Activated CD4-positive, alpha-beta T cell treated with anti-CD3 and anti-CD28 coated beads for 1 hour (primary cell): ENCODE measurements around the gene FANCE.

ENCODE experiments used
- DNase-seq: peaks from one replicate; pipeline ENCODE4 v3.0.0-alpha.2; 2020

The FANCE gene

DNA sequence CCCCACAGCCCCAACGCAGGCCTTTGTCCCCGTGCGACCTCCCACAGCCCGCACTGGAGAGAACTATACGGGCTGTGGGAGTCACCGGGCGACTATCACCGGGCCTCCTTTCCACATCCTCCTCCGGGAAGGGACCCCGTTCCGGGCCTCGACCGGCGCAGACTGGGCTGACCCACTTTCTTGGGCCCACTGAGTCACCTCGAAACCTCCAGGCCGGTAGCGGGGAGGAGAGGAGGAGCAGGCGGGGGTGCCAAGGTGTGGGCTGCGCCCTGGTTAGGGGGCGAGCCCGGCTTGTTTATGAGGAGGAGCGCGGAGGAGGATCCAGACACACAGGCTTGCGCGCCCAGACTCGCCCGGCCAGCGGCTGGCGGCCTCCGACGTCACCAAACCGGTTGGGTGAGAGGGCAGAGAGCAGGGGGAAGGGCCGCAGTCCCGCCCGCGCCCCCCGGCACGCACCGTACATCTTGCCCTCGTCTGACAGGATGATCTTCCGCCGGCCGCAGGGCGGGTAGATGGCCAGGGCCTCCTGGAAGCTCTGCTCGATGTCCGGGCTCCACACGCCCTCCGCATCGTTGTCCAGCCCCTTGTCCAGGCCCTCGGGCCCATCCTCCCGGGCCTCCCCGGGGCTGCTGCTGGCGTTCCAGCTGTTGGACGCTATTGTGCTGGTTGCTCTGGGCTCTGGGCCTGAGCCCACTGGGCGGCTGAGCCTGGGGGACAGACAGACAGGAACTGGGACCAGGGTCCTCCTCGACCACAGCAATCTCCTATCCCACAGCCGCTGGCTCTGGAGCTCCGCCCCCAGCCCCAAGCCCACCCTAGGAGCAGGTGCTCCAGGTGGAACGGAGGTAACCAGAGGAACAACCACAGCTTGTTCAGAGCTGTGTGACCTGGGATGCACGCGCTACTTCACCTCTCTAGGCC is 34.1 kb downstream of the FANCE start:
- no peak for DNase-seq

DNA sequence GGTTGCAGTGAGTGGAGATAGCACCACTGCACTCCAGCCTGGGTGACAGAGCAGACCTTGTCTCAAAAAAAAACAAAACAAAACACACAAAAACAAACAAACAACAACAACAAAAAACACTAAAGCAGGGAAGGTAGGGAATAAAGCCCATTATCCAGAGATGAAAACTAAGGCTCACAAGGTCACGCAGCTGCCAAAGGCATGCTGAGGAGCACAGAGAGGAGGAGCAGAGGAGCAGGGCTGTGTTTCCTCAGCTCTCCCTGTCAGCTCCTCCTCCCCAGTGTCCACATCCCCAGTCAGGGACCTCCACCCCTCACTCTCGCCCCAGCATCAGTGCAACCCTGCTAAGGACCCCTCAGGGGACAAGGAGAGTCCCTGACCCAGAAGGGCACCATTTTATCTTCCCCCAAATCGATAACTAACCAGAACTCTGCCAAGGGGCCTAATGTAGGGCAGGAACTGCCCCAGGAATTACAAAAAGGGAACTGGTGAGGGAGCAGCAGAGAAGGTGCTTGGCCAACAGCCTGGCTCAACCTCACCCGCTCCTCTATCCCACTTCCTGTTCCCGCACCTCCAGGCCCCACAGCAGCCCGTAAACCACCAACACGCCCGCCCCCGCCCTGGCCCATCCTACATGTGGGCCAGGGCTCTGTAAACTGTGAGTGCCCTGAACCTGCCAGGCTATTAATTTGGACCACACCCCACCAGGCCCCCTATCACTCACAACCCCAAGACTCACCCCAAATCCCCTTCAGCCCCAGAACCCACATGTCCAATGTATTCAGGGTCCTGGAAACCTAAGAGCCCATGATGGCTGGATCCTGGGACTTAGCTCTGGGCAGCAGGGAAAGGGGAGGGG is 35.7 kb downstream of the FANCE start:
- no peak for DNase-seq

DNA sequence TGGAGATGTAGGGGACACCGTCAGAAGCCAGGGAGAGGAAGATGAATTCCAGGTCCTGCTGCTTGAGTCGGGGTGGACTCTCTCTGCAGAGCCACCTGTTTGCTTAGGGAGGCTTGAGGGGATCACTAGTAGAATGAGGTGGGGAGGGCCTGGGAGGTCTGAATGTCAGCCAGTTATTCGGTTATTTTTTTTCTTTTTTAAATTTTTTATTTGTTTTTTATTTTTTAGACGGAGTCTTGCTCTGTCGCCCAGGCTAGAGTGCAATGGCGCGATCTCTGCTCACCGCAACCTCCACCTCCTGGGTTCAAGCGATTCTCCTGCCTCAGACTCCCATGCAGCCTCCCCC is 36.4 kb downstream of the FANCE start:
- no peak for DNase-seq

DNA sequence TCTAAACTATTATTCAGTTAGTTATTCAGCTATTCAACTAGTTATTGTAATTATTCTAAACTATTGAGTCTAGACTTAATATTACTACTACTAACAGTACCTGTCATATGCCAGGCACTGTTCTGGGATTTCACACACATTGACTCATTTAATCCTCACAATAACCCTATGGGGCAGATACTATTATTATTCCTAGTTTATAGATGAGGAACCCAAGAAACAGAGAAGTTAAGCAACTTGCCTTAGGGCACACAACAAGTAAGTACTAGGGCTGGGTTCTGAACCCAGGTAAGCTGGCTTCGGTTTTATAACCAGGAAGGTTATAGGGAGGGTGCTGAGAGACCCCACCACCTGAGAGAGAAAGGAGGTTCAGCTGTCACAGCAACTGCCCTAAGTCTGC is 36.9 kb downstream of the FANCE start:
- no peak for DNase-seq

DNA sequence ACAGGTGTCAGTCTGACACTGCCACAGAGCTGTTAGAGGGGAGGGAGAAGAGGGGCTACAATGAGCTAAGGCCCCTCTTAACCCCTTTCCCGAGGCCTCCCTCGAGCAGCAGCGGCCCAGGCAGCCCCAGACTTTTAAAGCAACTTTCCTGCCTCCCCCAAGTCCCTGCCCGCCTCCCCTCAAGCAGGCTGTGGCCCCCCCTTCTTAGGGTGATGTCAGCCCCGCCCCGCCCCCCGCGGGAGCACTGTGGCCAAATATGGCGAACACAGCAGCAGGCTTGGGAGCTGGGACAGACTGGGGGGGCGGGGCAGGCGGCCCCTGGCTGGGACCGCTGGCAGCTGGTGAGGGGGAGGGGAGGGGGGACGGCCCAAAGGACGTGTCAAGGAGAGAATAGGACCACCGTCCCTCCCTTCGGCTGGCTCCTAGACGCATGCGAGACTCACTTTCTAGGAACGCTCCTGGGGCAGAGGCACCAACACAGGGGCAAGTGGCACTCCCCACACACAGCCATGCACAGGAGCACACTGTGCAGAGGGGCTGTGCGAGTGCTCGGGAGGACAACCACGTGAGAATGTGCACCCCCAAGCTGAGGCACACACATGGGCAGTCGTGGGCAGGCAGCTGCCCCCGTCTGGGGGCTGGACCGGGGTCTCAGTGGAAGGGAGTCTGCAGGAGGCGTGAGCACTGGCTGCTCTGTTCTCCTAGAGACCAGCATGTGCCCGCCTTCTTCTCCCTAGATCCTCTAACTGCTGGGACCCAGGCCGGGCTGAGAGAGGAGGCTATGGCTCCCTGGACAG is 38.1 kb downstream of the FANCE start:
- no peak for DNase-seq

DNA sequence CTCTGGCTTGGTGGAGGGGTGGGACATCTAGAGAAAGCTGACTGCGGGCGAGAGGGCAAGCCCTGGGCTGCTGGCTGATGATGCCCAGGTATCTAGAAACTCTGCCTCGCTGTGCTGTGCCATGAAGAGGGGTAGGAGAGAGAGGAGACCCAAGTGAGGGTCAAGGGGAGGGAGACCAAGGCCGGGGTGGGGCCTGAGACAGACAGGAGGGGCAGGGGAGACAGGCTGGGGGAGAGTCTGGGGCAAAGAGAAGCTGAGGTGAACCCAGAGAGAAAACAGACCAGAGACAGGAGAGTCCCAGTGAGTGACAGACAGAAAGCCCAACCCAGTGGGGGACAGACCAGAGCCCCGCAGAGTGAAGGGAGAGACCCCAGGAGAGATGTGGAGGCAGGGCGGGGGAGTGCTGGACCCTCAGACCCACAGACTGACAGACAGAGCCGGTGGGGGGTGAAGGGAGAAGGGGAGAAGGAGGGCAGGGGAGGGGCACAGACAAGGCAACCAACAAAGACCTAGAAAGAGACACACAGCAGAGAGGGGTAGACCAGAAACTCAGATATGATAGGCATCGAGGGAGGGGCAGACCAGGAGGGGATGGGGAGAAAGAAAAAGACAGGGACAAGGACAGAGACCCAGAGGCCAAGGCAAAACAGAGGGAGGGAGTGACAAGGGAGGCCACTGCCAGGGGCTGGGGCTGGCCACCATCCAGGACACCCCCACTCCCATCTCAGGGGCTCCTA is 38.9 kb downstream of the FANCE start:
- no peak for DNase-seq

DNA sequence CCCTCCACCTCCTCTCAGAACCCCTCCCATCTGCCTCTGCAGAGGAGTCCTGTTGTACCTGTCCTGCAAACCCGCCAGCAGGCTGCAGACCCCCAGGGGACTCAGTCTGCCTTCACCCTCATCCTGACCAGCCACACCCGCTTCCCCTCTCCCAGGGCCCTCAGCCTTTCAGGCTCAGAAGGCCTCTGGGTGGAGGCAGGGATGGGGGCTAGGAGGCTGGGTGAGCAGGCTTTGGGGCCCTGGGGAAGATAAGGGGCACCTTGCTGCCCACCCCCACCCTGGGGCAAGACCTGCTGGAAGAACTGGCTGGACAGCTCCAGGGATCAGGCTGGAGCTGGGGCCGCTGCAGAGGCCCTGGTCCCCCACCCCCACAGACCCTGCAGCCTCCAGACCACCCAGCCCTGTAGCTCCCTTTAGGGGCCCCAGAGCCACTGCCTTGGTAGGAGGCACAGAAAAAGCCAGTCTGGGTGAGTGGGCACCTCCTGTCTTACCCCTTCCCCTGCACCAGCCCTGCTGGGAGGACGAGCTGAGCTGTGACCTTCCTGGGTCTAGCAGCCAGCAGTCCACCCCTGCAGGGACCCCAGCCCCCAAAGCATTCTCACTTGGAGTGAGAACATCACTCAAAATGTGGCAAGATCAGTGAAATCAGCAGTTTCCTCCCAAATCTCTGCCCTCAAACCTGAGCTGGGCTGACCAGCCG is 39.6 kb downstream of the FANCE start:
- DNase-seq, result no peak

DNA sequence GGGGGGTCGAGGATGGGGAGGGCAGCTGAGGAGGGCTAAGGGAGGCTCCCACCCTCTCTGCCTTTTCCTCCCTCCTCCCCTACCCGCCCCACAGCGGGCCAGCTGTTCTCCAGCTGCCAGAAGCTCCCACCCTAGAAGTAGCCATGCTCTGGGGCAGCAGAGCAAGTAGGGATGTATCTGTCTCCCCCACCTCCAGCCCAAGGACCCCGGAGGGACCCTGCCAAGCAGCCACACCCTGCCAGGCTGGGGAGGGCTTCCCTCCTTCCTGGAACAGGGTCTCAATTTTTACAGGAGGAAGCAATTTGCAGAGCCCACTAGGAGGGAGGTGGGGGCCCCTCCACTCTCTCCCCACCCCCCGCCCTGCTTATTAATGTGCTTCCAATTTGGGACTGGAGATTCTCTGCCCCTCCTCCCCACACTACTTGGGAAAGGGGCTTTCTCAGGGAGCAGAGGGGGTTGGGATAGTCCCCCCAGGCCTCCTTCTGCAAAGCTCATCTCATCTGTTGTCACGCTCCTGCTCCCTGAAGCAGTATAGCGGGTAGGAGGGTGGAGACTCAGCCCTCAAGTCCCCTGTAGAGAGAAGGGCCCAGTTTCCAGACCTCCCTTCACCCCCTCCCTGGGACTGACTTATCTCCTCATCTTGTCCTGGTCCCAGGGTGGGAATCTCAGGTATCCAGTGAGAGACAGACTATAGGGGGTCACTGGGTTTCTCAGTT is 40.3 kb downstream of the FANCE start:
- no peak for DNase-seq

DNA sequence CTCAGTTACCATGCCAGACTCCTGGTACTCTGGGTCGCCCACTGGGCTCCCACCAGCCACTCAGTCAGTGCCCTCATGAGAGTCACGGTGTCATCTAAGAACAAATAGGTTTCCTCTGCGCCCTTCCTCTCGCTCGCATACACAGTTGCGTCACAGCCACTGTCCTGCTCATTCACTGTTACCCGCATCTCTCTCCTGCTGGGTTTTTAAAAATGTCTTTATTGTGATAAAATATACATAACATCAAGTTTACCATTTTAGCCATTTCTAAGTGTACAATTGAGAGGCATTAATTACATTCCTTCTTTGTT is 40.8 kb downstream of the FANCE start:
- DNase-seq, result no peak

DNA sequence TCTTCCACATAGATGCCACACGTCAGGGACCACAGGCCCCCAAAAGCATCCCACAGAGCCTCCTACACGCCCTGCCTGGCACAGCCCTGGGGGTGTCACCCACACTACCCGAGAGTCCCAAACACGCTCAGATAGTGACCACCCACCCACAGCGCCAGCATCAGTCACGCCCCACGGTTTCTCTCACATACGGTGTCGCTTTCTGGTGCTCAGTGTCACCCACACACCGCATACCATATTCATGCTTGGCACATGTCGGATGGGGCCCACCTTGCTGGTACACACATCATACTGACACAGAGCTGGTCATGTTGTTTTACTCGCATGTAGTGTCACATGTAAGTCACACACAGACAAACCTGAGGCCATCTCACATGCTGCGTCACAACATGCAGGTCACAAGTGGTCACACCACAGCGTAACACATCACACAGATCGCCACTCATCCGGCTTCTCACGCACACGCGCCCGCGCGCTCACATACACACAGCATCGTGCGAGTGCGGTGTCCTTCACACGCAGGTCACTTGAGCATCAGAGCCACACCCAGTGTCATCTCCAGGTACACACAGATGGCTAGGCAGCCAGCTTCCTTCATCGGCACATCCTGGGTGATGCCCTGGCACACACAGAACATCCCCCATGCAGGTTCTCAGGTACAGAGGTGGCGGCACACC is 41.3 kb downstream of the FANCE start:
- no peak for DNase-seq

DNA sequence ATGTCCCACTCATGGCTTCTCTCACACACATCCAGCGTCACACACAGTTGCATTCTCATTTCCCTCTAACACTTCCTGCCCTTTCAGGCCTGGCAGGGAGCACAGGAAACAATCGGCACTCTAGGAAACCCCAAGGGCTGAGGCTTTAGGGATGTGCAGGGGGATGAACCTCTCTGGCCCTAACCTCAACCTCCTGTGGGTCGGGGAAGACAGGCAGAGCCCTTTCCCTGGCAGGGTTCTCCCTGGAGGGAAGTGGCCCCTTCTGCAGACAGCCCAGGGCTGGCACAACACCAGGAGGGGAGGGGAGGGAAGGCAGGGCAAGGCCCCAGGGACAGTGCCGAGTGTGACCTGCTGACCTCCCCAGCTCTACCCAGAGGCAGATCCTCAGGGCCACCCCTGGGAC is 42.0 kb downstream of the FANCE start:
- DNase-seq, result no peak

DNA sequence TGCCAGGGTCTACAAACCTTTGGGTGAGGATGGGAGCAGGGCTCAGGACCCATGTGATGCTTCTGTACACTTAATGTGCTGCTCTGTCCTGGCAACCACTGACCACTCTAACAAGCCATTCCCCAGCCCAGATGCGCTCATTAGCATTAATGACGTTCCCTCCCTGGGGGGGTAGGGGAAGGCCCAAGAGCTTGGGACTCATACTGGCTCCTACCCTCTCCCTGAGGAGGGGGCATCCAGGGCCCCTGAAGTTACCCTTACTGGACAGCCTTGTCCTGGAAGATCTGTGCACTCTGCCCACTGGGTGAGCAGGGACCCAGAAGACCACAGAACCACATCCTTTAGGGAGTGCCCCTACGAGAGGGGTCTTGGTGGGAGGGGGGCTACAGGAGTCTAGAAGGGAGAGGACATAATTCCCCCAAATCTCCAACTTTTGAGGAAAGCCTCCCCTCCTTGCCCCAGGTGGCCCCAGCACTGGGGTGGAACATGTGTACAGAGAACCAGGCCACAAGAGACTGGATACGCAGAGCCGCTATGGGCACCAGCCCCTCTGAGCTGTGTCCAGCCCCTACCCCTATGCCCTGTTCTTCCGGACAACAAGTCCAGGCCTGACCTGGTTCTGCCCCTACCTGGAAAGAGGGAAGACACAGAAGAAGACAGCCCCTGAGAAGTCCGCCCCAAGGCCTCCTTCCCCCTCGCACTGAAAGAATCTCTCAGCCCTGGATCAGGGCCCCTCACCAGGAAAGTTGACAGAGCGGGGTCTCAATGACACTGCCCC is 43.3 kb downstream of the FANCE start:
- DNase-seq, result no peak

DNA sequence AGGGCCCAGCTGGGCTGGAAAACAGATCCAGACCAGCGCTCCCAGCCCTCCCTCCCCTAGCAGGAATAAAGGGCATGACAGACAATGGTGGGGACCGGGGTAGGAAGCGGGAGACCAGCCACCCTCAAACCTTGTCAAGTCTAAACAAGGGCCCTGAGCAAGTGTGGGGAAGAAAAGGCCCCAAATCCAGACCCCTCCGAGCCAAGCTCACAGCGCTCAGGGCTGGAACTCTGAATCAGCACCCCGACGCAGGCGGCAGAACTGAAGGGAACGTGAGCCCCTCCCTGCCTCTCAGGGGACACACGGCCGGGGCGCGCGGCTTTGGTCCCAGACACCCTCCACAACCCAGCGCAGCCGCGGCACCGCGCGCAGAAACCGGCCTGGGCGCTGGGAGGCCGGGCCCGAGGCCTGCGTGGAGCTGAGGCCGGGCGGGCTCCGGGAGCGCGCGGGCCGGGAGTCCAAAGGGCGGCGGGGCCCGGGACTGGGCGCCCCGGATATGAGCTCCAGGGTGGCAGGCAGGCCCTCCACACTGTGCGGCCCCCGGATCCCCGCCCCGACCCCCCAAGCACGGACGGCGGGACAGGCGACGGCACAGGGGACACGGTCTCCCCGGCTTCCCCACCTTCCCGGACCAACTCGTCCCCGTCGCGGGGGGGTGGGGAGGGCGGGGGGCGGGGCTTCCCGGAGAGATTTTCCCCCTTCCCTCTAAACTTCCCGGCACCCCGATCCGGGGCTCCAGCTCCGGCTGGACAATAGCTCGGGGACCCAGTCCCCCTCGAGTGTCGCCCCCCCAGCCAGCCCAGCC is 44.1 kb downstream of the FANCE start:
- DNase-seq, result no peak

DNA sequence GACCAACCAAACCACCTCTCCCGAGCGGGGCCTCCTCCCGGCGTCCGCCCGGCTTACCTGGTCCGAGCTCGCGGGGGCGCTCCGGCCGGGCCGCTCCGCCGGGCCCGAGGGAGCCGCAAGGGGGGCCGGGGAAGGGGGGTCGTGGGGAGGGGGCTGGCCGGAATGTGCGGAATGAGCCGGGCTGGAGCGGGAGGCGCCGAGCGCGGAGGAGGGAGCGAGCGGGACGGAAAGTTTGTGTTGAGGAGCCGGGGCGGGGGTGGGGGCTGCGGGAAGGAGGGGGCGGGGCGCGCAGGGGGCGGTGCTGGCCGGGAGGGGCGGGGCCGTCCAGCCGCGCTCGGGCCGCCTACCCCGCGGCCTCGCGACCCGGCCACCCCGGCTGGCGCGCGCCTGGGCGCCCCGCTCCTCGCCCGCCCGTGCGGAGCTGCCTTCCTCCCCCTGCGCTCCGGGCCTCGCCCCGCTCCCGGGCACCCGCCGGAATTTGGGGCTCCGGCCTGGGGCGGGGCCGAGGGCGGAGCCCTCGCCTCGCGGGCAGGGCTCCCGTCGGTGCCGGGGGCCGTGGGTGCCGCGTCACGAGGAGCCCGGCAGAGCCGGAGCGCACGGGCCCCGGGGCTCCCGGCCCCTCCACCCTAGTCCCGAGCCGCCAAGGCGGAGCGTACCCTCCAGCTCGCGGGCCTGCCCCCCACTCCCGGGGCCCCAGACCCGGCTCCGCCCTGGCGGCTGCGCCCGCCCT is 44.9 kb downstream of the FANCE start, which contains the start of gene TEAD3:
Gene TEAD3 (minus strand): TSS at position 239 of the 730 bp plus-strand sequence.
- DNase-seq, result peak; percentile 38

DNA sequence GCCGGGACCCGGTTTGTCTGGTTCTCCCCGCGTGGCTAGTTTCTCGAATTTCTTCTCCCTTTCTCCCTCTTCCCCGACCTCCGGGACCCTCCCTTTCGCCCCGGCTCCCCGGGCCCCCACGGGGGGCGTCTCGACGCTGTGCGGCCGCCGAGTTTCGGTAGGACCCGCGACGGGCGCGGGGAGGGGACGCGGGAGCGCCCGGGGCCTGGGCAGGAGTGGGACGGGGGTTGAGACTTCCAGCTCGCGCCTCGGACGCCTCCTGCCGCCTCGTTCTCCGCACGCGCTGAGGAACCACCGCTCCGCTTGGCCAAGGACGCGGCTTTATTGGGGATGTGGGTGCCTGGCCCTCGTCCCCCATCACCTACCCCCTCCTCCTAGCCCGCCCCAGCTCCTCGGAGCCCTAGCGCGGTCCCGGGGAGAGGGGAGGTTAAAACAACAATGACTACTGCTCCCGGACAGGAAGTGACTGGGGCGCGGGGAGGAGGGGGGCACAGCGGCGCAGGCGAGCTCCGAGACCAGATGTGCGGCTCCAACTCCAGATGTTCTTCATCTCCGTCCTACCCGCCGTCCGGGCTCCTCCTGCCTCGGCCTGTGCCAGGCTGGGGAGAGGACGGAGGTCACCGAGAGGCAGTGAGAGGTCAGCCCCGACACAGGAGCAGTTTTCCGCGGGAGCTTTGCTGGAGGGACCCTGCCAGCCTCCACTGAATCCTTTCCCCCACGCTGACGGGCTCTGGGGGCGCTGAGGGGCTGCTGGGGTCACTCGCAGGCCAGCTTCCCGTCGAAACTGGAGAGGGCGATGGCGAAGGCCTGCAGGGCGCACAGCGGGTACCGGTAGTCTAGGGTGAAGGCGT is 45.7 kb downstream of the FANCE start:
- no peak for DNase-seq

DNA sequence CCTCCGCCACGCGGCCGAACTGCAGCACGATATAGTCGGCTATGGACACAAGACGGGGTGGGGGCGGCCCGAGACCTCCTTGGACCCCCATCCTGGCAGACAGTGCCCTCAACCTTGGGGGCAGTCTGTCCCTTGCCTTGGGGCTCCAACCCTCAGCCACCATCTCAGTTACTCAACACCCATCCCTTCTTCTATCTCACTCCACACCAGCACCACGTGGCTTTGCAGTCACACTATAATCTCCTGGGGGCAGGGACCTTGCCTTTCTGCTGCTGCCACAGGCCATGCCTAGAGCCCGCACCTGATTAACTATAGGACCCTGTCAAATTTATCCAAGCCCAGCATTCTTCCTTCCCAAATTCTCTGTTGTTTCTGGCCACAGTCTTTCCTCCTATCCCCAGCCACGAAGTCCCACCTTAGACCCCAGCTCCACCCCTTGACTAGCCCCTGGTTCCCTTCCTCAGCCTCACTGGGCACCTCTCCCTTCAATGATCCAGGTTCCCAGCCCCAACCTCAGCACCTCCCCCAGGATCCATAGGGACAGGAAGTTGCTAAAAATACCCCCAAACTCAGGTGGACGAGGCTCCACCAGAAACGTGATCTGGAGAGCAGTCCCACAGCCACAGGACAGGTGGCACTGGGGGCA is 46.4 kb downstream of the FANCE start:
- no peak for DNase-seq

DNA sequence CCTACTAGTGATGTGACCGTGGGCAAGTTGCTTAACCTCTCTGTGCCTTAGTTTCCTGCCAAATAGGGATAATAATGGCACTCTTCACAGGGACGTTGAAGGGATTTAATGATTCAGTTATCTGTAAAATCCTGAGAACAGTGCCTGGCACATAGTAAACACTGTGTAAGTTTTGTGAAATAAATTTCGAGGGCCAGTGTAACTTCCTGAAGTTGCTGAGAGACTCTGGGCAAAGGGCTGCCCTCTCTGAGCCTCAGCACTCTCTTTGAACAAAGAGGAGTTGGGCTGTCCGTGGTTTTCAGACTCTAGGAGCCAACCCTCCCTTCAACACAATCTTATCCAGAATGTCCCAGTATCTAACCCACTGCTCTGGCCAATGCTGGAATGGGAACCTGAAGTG is 47.2 kb downstream of the FANCE start:
- no peak for DNase-seq
